Measurements from ENCODE around the gene ECE1.
"Not testable (repeated sequence)": the region's sequence is repeated elsewhere in the genome, so short reads cannot be mapped to it uniquely, and the experiment has no call there.

The ECE1 gene

DNA sequence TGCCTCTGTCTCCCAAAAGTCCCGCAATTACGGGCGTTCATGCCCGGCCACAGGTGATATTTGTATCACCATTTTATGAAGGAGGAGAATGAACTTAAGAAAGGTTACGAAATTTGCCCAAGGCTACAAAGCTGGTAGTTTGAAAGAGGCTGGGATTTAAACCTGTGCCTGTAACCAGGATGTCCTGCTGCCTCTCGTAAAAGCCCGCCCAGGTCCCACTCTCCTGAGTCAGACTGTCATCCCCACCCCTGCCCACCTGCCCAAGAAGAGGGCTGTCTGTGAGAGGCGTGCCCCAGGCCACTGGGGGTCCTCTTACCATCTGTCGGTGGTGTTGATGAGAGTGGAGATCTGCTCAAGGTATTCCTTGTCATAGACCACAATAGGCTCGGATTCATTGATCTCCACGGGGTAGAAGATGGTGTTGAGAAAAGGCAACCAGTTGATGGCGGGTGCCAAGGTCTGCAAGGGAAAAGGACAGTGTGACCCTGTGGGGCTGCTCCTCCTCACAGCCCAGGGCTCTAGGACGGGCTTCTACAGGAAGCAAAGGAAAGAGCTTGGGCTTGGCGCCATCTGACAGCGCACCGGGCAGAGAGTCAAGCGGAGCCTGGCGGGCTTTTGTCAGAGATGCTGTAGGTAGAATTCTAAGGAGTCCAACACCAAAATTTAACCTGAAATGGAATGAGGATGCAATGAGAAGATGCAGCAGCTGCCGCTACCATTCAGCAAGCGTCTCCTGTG is 43.2 kb downstream of the ECE1 start:
- DNase-seq = no peak

- no peak for DNase-seq
Measured at GRCh38 chr1:21245688-21246229, 44.5 kb downstream of the ECE1 start.

- no peak for DNase-seq
Measured at GRCh38 chr1:21244986-21245687, 45.1 kb downstream of the ECE1 start.

GRCh38 chr1:21244154-21244553 is 46.1 kb downstream of the ECE1 start:
- no peak for DNase-seq

GRCh38 chr1:21242846-21243245 is 47.4 kb downstream of the ECE1 start:
- DNase-seq = no peak

DNA sequence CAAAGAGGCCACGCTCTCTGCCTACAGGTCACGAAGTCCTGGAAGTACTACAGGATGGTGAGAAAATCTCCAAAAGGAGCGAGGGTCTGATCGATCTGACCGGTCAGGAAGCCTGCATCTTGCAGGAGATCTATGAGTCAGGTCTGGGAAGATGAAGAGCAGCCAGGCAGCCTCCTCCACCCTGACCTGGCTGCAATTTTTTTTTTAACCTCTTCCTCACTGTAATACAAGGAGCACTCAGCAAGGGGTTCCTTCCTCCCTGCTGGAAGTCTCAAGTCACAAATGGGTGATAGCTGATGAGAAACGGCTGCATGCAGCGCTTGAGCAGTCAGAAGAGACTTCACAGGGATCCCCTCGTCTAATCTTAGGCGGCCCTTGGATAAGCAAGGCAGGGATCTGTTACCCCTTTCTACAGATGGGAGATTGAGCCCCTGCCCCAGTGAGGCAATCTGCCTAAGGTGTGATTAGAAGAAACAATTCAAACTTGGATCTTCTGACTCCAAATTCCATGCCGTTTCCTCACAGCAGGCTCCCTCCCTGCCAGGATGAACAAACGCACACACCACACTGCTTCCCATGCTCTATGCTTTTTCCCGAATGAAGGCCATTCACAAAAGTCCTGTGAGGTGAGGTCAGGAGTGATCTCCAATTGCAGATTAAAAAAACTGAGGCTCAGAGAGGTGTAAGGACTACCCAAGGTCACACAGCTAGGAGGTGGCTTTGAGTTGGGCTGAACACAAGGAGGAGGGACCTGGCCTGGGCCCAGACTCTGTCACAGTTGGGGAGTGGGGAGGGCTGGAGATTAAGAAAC is 48.3 kb downstream of the ECE1 start:
- no peak for DNase-seq

DNA sequence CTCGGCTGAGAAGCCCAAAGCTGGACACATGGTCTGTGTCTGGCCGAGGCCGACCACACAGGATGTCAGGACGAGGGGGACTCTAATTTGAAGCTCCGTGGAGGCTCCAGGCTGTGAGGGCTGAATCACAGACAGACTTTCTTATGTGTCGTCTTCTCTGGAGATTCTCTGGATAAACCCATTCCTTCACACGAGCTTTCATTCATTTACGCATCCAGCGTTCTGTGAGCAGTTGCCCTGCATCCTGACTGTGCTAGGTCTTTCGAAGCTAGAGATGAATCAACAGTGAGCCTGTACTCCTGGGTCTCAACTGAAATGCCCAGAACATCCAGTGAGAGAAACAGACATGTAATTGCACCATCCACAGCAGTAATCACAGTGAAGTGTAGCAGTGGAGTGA is 49.6 kb downstream of the ECE1 start:
- DNase-seq = no peak

DNA sequence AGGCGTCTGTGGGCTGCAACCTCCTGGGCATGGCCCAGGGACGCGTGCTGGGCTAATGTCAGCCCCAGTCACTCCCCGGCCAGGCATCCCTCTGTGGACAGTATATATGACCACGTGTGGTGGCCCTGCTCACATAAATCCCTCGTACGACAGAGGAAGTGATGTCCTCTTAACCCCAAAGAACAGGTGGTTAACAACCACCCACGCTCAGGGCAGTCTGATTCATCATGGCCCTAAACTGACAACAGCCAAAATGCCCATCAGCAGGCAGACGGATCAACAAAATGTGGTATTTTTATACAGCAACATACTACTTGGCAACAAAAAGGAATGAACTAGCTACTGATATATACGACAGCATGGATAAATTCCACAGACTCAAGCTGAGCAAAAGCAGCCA is 51.0 kb downstream of the ECE1 start:
- DNase-seq = no peak

DNA sequence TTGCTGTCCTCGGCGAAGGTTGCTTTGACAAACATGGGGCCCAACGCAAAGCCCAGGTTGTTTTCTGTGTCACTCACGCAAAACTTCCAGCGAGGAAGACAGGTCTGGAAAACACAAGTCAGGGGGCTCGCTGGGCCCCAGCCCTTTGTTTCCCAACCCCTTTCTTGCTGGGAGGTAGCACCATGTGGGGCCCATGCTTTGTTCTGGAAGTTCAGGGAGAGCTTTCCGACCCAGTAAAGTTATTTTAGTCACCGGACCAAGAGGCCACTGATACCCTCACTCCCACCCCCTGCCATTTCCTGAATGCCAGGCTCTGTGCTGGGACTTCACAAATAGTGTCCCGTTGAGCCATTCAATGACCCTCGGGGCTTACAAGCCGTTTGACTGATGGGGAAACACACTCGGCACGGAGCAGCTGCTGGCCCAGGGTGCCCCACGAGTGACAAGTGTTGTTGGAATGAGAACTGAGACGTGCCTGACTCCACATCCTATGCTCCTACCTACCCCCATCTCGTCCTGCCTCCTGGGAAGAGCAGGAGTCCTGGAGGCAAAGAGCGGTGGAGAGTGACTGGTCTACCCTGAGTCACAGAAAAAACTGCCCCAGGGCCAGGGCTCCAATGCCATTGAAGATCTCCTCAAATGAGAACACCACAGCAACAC is 52.0 kb downstream of the ECE1 start:
- no peak for DNase-seq

GRCh38 chr1:21237446-21238088 is 52.7 kb downstream of the ECE1 start:
- DNase-seq = no peak

DNA sequence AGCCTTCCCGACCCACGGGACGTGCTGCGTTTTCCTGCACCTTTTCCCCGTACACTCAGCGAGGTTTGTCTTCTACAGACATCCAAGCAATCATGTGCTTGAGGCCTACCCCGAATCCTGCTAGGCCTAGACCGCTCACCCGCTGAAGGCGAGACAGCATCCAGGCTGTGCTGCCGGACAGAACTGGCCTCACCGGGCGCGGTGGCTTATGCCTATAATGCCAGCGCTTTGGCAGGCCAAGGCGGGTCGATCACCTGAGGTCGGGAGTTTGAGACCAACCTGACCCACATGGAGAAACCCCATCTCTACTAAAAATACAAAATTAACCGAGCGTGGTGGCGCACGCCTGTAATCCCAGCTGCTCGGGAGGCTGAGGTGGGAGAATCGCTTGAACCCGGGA is 54.1 kb downstream of the ECE1 start:
- no peak for DNase-seq

DNA sequence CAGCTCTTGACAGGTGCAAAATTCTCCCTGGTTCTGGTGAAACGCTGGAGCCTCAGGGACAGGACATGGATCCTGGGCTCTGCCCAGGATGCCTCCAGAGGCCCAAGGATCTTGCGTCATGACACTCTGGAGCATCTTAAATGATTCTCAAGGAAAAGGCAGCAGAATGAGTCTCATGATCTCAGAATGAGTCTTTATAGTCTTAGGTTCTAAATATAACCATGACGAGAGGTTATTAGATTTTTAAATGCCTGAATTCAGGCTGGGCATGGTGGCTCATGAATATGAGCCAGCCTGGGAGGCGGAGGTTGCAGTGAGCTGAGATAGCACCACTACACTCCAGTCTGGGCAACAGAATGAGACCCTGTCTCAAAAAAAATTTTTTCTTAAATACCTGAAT is 55.5 kb downstream of the ECE1 start:
- no peak for DNase-seq

DNA sequence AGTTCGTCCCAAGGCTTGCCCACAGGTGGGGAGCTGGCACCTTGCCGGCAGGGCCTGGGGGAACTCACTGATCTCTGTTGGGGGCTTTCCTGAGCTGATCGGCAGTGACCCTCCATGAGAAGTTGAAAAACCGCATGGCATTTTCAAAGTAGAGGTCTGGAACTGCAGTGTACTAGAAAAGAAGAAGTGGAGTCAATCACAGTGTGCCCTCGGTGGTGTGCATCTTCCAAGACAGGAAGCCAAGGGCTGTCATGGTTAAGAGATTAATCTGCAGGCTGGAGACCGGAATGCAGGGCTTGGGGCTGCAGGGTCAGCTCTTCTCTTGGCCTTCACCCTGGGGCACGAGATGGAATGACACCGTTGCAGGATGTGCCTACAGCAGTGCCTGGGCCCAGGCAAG is 56.8 kb downstream of the ECE1 start:
- DNase-seq = no peak

DNA sequence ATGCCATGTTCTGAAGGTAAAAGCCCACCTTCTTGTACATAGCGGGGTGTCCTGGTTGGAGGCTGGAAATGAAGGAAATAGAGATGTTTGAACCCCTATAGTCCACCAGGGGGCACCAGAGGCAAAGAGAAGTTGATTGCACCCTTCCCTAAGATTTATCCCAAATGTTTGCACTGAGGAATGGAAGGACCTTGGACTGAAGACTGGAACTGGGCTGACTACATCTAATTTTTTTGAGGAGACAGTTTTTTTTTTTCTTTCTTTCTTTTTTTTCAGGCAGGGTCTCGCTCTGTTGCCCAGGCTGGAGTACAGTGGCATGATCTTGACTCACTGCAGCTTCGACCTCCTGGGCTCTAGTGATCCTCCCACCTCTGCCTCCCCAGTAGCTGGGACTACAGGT is 58.2 kb downstream of the ECE1 start:
- peak; percentile 28 for DNase-seq

DNA sequence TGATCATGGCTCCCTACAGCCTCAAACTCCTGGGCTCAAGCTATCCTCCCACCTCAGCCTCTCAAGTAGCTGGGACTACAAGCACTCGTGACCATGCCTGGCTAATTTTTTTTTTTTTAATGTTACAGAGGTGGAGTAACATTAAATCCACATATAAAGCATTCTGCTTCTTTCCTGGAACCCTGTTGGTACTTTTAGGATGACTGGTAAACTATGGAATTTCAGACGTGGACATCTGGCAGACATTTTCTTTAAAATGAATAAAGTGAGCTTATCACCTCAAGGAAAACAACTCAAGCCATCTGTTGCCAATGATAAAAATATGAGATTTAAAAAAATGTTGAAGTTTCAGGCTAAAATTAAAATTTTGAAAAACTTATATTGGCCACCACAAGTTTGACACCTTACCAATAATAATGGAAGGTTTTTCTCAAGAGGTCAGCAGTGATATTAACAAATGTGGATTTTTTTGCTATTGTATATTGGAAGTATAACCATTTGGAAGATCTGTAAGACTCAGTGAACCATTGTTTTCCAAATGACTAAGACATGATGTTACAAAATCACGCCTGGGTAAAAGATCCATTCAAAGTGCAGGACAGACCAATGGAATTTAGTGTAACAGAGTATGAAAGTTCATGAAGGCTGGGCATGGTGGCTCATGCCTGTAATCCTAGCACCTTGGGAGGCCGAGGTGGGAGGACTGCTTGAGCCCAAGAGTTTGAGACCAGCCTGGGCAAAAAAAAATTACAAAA is 60.8 kb downstream of the ECE1 start:
- no peak for DNase-seq

DNA sequence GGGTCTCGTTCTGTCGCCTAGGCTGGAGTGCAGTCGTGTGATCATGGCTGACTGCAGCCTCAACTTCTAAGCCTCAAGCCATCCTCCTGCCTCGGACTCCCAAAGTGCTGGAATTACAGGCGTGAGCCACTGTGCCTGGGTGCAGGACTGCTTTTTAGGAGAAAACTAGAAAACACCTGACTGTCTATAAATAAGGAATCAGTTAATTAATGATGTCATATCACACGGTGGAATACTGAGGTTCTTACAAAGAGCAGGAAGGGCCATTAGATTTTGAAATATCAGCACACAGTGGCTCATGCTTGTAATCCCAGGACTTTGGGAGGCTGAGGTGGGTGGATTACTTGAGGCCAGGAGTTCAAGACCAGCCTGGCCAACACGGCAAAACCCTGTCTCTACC is 62.0 kb downstream of the ECE1 start:
- not testable (repeated sequence) for DNase-seq

DNA sequence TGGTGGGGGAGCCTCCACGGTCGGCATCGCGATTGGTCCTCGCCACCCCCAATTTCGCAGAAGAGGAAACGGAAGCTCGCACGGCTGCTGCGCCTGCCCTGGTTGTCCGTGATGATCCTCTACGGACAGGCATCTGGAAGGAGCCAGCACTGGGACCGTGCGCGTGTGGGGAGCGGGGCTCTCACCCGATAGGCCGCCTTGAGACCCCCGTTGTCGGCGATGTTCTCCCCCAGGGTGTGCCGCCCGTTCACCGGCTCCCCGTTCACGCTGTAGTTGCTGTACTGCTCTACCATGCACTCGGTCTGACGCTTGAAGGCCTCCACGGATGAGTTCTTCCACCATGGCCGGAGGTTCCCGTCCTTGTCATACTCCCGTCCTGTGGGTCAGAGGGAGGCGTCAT is 65.2 kb downstream of the ECE1 start:
- DNase-seq = no peak

GRCh38 chr1:21220815-21221214 is 69.4 kb downstream of the ECE1 start:
- DNase-seq = no peak

- no peak for DNase-seq
Measured at GRCh38 chr1:21219674-21220073, 70.6 kb downstream of the ECE1 start.

- peak; percentile 12 for DNase-seq
Measured at GRCh38 chr1:21217812-21218596, 72.3 kb downstream of the ECE1 start.

Data from activated T-cell treated with anti-CD3 and anti-CD28 coated beads for 4 hours (primary cell).